Hair follicular keratinocyte (primary cell): Measurements from ENCODE around the gene FOXA1. TPM values are rescaled to one million over a fixed set of nuclear protein-coding genes. Genes with fewer than 3 reads are reported as not detected.

Experiments used
- total RNA-seq: library from RNA; depleted of rRNA; stranded (reverse); fragments of >200 nt; gene quantifications from 2 replicates; pipeline ENCODE4 v1.2.3, GENCODE V29; 2015

The FOXA1 gene
- total RNA-seq, result 0.08 TPM in 1 of 2 replicates, not detected in the other

DNA sequence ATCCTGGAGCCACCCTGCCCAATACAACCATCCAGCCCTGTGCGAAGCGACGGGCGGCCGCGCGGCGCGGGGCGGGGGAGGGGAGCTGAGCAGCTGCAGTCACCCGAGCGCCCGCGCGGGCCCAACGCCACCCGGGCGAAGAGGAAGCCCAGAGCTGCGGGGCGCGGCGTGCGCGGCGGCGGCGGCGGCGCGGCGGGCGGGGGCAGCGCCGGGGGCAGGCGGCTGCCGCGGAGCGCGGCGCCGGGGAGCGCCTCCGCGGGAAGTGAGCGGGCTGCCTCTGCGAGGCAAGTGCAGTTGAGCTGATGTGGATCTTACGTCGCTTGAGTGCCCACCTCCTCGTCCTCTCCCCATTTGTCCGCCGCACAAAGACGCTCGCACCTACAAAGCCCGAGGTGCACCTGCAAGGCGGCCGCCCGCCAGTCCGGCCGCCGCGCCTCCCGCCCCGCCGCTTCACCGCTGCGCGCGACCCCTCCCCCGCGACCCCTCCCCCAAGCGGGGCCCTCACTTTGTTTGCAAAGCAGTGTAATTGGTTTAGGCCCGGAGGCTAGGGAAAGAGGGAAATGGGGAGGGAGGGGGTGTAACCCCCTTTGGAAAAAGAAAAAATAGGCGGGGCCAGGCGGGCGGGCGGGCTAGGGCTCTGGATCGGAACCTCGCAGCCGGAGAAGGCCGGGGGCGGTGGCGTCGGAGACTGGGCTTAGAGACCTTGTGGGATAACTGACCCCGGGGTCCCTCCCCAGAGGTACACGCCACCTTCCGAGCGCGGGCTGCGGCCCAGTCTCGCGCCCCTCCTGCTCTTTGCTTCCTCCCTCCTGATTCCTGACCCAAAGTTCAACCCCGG lies at the start of gene FOXA1, which contains the start of gene TTC6:
Gene FOXA1, minus strand, starts transcription at position 279 of the 838 bp plus-strand sequence. Its CDS starts 277 bp downstream, at position 2.
Gene TTC6, plus strand, starts transcription at position 659 of the 838 bp plus-strand sequence. CDS start 26,436 bp downstream, outside the sequence.

Other genes starting within 250 kb of the FOXA1 start
- under 0.01 TPM in 2 replicates for gene TTC6, start 380 bp upstream of the FOXA1 start, total RNA-seq